ENCODE data around the gene RNF181.
"Not testable (repeated sequence)": the region's sequence is repeated elsewhere in the genome, so short reads cannot be mapped to it uniquely, and the experiment has no call there.

Gene RNF181

DNA sequence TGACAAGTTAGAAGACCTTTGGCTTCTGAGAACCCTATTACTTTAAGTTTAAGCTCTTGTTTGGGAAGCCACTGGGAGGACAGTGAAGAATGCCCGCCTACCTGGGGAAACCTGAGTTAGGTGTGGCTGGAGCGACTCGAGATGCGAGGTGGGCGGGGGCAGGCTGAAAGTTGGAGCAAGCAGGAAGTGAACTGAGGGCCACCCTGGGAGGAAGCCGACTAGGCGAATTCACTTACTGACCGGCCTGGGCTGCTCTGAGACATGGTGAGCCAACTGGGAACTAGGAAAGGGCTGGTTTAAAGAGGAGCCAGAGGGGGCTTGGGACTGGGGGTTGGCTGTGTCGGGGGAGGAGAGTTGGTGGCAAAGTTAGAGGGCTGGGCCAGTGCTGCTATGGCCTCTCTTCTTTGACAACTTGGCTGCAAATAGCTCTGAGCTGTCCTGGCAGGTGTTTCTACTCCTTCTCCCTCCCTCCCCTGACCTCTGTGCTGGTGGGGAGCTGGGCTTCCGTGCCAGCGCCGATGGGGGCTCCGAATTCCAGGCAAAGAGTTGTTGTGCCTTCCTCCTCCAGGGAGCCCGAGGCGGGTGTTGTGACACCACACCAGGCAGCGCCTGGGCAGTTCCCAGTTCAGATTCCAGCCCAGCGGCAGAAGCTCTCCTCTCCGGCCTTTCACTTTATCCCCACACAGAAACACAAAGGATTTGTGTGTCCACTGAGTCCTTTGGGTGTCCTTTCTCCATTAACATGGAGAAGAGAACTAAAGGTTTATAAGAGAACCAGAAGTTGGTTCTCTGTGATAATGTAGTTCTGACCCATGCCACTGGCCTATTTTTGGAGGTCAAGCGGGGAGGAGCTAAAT lies 17.9 kb upstream of the RNF181 start, which contains the start of gene VAMP8:
Gene VAMP8, plus strand, starts transcription at position 201 of the 857 bp plus-strand sequence. Its CDS starts 61 bp downstream, at position 262.
- DNase-seq (ENCODE audit: low read depth): peak; percentile 43

DNA sequence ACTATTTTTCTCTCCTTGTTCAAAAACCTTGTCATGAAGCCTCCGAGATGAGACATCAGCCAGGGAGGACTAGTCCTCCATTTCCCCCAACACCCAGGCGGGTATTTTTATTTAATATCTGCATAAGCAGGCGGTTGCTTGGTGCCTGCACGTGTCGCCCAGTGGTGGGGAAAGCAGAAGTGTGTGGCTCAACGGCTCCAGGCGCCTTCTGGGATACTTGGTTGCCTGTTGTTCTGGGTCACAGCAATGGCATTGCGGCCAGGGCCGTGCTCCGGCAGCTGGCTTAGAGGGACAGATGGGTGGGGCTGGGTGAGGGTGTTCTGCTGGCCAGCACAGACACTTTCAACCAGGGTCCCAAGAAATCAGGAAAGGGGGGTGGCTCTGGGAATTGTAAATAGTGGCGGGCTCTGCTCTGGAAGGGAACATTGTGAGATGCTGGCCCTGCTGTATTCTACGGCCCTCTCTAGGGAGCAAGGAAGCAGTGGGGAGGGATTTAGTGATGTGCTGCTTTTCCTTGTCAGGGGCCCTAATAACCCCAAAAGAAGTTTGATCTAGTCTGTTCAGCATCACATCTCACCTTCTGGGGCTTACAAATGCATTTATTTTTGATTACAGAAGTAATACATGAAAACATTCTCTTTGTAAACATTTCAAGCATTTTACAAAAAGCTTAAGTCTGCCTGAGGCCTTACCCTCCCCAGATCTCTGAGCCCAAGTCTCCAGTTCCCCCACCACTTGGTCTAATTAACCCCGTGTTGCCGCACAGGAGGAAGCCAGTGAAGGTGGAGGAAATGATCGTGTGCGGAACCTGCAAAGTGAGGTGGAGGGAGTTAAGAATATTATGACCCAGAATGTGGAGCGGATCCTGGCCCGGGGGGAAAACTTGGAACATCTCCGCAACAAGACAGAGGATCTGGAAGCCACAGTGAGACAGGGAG lies 17.0 kb upstream of the RNF181 start:
- no peak for DNase-seq (ENCODE audit: low read depth)

DNA sequence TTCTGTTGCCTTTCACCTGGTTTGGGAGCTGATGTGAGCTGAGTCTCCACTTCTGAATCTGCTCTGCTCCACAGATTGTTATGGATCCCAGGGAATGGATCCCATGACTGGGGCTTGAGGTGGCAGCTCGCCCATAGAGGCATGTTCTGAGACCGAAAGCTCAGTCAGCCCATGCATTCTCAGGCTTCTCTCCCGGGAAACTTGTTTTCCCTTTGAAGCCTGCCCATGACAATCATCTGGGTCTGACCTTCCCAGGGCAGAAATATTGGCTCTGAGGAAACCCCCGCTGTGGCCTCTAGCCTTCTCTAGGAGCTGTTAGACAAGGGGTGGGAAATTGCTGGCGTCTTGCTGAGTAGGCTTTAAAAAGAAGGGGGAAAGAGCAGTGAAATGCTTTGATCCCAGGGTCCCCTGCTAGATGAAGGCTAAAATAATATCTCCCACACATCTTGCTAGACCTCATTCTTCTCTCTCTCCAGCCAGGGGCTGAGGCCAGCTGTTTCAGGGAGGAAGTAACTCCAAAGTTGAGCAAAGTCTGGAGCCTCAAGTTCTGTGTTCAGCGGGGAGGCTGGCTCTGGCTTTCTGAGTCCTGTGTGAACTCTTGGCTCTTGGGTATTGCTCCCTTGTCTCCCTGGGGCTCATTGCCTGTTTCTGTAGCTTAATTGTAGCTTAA lies 16.1 kb upstream of the RNF181 start:
- DNase-seq (ENCODE audit: low read depth): no peak

DNA sequence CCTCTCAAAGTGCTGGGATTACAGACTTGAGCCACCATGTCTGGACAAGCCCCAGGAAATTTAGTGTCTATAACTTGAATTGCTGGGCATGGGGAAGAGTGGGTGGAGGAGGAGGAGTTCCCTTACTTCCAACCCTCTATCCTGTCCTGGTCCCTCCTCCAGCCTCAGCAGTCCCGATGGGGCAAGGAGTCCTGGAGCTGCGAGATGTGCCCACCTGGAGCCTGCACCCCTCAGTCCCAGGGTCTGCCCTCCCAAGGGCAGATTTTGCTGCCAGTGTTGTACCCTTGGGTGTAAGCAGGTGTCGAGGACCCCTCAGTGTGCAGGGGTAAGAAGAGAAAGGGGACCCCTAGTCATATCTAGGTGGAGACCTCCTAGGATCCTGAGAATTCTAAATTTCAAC lies 15.3 kb upstream of the RNF181 start:
- DNase-seq (ENCODE audit: low read depth): no peak

DNA sequence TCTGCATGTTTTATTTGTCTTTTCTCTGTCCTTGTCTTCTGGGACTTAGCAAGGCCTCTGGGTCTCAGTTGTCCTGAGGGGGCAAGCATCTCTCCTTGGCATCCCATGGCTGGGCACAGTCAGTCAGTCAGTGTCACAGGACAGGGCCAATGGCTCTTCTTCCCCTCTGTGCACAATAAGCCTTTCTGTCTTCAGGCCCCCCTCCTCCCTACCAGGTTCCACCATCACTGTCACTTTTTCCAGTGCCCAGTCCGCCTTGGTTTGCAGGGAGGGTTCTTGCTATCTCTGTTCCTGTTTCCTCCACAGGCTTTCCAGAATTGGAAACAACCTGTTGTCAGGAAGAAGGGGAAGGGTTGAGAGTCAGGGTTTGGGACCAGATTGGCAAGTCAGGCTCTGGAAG lies 13.1 kb upstream of the RNF181 start:
- no peak for DNase-seq (ENCODE audit: low read depth)

DNA sequence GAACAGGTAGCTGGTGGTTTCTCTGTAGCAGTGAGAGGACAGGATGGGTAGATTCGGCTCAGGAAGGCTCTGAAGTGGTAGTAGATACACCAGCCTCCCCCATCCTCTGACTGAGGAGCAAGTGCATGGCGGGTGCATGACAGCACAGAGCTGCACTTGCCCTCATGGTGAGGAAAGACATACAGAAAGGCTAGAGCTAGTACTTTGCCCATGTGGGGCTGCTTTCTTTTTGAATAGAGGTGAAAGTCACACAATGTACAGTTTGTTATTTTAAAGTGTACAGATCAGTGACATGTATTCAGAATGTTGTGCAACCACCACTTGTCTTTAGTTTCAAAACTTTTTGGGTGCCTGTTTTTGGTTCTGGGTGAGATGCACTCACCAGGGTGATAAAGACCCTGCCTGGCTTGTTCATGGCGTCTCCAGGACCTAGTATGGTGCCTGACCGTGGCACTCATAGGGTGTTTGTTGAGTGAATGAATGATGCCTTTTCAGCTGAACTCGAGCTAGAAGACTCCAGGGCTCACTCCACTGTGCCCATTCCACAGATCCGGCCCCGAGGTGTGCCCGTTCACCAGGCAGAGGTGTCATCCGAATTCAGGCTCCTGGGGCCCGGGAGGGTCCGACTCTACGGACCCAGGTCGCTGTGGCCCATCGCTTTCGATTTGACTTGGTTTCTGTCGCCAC lies 11.7 kb upstream of the RNF181 start:
- DNase-seq (ENCODE audit: low read depth): no peak

DNA sequence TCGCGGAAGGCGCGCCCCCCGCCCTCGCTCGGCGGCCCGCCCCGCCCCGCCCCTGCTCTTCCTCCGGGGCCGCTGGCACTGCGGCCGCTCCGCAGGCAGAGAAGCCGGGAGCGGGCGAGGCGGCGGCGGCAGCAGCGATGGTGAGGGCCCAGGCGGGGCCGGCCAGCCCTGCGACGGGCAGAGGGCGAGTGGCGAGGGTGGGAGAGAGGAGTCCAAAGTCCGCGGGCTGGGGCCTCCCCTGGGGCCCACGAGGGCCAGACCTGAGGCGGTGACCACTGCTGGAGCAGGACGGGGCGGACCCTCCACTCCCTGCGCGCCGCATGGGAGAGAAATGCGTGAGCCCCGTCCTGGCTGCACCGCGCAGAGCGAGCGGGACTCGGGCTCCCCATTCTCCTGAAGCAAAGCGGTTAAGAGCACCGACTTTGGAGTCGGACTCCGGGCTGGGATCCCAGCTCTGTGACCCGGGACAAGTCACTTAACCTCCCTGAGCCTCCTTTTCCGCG lies 11.1 kb upstream of the RNF181 start, which contains the start of gene VAMP5:
Gene VAMP5, plus strand, starts transcription at position 78 of the 503 bp plus-strand sequence. Its CDS starts 60 bp downstream, at position 138.
- DNase-seq (ENCODE audit: low read depth): no peak

DNA sequence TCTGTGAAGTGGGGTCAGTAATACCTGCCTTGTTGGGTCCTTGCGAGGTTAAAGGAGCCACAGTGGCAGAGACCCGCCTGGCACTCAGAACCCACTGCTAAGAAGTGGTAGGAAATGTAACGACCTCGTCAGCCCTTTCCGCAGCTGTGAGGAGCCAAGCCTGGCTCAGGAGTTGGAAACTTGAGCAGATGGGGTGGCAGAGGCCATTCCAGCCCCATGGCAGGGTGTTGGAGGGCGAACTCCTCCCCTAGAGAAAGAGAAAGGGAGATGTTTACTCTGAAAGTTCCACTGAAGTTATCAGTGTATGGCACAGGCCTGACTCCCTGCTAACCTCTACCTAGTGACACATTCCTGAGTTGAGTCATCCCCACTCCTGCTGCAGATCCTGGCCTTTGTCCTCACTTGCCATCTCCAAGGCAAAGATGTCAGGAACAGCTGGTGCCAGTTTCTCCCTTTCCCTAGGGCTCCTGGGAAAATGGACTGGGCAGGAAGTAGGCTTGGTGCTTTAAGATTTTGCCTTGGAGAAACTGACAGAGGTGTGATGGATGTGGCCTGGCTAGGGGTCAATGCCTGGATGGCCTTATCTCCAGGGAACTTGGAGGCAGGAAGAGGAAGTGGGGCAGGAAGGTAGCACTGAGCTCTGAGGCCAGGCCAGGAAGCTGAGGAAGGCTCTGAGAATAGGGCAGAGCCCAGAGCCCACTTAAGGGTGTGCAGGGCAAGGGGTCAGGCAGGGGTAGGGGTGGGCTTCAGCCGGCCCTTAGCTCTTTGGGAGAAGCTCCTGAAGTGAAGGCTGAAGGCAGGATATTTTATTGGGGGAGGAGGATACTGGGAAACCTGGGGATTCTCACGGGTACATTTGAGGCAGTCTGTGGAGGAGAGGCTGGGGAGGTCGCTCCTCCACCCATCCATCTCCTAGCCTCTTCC lies 10.4 kb upstream of the RNF181 start:
- DNase-seq (ENCODE audit: low read depth): peak; percentile 66

DNA sequence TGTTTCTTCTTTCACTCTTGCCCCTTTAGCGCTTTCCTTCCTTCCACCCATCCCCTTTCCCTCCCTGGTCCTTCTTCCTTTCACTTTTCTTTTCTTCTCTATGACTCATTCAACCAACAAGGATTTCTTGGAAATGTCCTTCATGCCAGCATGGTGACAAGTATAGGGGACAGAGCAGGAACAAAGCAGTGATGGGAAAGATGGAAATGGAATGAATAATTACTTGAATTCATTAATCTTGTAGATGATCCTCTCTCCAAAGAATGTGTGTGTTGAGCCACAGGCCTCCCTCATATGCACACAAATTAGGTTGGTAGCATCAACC lies 9.8 kb upstream of the RNF181 start:
- DNase-seq (ENCODE audit: low read depth): peak; percentile 59

DNA sequence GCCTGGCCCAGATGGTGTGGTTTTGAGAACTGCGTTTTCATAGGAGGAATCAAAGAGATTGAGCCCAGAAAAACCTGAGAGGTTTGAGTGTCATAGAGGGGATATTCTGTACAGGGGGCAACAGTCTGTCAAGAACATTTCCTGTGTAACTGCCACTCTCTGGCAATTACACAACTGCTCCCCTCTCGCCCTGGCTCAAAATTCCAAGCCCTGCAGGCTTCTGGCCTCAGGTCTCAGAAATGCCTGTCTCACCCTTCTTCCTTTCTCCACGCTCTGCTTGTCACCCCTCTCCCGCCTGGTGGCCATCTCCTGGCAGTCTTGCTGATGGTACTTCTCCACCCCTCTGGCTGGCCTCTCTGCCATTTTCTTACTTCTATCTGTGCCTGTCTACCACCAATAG lies 7.3 kb upstream of the RNF181 start:
- DNase-seq (ENCODE audit: low read depth): no peak

DNA sequence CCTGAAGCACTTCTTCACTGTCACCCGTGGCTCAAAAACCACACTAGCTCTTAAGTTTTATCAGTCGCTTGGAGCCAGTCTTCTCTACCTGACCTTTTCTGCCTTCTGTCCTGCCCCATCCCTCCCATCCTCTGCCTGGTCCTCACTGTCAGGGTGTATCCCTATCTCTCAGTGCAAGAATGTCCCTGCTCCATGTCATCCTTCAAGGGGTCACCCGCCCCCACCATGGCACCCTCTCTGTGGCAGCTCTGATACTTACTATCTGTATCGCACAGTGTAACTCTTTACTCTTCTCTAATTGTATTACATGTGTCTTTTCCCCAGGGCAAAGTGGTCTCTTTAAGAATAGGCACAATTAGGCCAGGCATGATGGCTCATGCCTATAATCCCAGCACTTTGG lies 6.9 kb upstream of the RNF181 start:
- DNase-seq (ENCODE audit: low read depth): no peak

DNA sequence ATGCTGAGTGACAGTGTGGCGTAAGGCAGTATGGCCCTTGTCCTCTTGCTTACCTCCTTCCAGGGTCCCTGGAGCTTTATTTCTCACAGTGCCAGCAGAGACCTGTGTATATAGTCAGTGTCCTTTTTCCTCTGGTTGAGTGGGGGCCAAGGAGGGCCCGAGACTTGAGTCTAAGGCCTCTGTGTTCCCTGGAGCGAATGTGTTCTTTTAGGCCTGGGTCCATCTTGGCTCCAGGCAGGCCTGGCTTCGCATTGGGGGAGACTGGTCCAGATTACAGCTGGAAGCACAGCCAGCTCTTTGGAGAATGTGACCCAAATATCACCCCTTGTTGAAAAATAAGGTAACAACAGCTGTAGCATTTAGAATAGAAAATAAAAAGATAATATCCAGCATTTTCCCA lies 6.4 kb upstream of the RNF181 start:
- DNase-seq (ENCODE audit: low read depth): no peak

DNA sequence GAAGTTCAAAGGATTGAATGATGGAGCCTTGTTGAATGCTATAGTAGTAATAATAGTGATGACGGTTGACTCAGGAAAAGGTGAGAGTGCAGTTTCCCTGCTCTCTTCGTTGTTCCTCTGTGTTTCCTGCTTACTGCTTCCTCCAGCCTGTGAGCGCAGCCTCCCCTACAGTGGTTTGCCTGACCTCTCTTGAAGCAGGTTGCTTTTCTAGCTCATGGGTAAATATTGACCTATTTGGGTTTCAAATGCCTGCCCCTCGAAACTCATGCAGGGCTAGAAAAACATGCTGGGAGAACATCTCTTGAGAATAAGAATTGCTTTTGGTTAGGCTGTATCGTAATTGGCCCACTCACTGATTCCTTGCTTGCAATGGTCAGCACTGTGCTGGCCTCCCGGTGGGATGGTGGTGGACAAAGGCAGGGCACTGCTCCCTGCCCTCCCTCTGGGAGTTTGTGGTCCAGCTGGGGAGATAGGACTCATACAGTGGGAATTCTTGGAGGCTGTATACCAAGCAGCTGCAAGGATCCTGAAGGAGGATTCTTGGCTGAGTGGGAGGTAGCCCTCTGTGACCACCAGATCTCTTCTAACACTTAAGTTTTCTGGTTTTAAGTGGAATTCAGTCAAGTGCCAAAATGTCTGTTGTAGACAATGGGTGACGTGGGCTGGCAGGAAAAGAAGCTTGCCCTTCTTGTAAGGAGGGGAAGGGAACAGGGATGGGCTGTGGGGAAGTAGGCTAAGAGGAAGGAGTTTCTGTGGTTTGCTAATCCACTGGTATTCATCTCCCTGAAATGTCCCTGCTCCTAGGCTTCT lies 5.4 kb upstream of the RNF181 start:
- DNase-seq (ENCODE audit: low read depth): peak; percentile 100

DNA sequence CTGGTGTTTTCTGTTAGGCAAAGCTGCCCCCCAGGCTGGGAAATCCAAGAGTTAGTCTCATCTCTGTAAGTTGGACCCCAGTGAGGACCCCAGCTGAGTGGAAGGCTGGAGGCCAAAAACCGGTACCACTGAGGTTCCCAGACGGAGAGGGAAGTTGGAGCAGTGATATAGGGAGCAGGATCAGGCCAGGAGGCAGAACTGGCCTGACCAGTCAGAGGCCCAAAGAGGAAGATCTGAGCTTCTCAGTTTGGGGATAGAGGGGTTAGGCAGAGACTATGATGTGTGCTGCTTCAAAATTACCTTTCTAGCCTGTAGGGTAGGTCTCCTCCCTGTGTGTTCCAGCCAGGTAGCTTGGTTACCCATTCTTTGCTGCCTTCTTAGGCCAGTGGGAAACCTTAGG lies 4.6 kb upstream of the RNF181 start:
- DNase-seq (ENCODE audit: low read depth): no peak

DNA sequence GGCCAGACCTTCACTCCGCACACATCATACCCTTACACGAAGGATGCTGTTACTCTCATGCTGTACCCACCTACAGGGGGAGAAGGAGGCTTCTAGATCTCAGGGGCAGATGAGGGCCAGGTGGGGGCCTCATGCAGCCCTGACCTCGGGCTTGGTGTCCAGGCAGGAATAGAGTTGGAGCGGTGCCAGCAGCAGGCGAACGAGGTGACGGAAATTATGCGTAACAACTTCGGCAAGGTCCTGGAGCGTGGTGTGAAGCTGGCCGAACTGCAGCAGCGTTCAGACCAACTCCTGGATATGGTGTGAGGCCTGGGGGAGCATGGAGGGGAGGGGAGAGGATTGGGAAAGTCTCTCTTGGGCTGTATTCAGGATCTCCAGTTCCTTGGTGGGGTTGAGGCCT lies 4.0 kb upstream of the RNF181 start:
- DNase-seq (ENCODE audit: low read depth): no peak

DNA sequence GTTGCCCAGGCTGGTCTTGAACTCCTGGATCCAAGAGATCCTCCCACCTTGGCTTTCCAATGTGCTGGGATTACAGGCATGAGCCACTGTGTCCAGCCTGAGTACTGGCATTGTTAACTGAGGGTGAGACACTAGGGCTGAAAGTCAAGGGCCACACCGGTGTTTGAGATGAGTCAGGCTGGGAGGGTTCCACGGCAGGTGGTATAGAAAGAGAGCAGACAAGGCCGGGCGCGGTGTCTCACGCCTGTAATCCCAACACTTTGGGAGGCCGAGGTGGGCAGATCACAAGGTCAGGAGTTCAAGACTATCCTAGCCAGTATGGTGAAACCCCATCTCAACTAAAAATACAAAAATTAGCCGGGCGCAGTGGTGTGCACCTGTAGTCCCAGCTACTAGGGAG lies 3.2 kb upstream of the RNF181 start:
- not testable (repeated sequence) for DNase-seq (ENCODE audit: low read depth)

DNA sequence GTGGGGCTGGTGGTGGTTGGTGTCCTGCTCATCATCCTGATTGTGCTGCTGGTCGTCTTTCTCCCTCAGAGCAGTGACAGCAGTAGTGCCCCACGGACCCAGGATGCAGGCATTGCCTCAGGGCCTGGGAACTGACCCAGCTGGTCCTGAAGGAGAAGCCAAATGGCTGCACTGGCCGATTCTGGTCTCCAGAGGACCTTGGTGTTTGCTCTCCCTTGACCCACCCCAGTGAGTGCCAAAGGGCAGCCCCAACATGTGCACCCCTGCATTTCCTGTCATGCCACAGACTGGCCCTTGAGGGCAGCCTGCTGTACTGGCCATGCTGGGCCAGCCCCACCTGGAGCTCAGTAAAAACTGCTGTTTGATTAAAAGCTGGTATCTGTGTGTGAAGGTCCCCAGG lies 2.5 kb upstream of the RNF181 start:
- DNase-seq (ENCODE audit: low read depth): no peak

DNA sequence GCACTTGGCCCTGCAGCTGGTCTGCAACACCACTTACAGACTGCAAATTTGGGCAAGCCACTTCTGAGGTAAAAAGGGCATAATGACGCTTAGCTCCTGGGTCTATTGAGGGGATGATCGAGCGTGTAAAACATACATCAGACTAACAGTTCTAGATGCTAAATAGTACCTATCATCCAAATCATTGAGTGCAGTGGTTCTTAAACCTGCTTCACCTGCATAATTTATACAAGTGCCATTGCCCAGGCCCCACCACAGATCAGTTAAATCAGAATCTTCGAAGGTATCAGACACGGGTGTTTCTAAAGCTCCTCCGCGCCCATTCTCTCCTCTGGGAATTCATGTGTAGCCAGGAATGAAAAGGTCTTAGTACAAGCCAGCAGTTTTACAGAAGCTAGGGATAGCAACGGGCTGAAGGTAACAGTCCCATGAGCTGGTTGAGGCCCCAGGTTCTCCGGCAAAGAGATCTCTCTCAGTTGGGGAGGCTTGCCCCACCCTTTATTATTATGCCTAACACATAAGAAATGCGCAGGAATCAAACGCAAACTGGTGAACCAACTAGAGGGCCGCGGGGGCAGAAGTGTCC lies 737 bp upstream of the RNF181 start:
- DNase-seq (ENCODE audit: low read depth): no peak

DNA sequence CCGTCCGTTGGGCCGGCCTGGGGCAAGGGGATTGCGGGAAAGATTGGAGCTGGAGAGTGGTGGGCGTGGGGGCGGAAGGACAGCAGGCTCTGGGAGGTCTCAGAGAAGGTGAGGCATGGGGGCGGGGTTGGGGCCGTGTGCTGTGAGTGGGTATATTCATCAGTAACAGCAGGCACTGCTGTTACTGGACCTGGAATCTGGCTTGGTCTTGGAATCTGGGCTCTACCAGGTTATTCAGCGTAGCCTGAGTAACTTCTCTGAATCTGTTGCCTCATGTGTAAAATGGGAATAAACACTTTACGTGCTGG lies 435 bp downstream of the RNF181 start:
- DNase-seq (ENCODE audit: low read depth): peak; percentile 21

All from amniotic epithelial cell (primary cell).